PC-9 (cell line): ENCODE results near the gene KRTAP6-2.

Experiments used
- CTCF ChIP-seq: fragments of 200-600 bp; sonication (generic); conservative IDR thresholded peaks from 2 replicates; pipeline ENCODE4 v1.6.1; 2017; ENCODE audit warnings: mixed run types, antibody characterized with exemption, mild to moderate bottlenecking, moderate library complexity
- EZH2 ChIP-seq: fragments of 200-600 bp; sonication (generic); IDR thresholded peaks from 2 replicates; pipeline ENCODE4 v1.8.0; 2017; ENCODE audit warnings: antibody characterized with exemption, low read depth

- no peak for TF ChIP-seq CTCF
- TF ChIP-seq EZH2, result no peak
Measured at GRCh38 chr21:30634906-30635305, 36.2 kb upstream of the KRTAP6-2 start, which contains the start of gene KRTAP20-2.
